HepG2 (cell line): ENCODE data around the gene SPRED2. TPM values are rescaled to one million over a fixed set of nuclear protein-coding genes. Genes with fewer than 3 reads are reported as not detected.

Experiments
- ATAC-seq: fragments of 200-7000 bp; cut with Tn5 transposase; 3 replicates; pipeline ENCODE4 v1.9.1; 2020; ENCODE audit warnings: mild to moderate bottlenecking, moderate library complexity
- BruUV-seq: library from RNA; stranded (reverse); fragments of 400-500 nt; replicated peaks from 2 replicates; lab custom pipeline; 2021; lab: Mats Ljungman, UMichigan
- CTCF ChIA-PET: fragments of 300-600 bp; formaldehyde crosslinking; extraction: SDS; loops from one replicate; lab custom pipeline; 2021; ENCODE audit warnings: low total read pairs, inconsistent platforms, low intra/inter-chr PET ratio; lab: Yijun Ruan, JAX
- POLR2A ChIA-PET: fragments of 350-600 bp; sonication (Branson Sonifier 250); formaldehyde crosslinking; loops from one replicate; lab custom pipeline; 2020; ENCODE audit warnings: antibody characterized with exemption, inconsistent platforms; lab: Yijun Ruan, JAX
- DNase-seq: peaks from one replicate; pipeline ENCODE4 v3.0.0-alpha.2; 2015; ENCODE audit warnings: low spot score
- FAIRE-seq: peaks from 3 replicates; lab custom pipeline; 2011; peaks lifted over from hg19 to GRCh38; lab: Jason Lieb, UNC
- H2AFZ ChIP-seq: one replicate; pipeline ENCODE4 v1.6.1; 2011; ENCODE audit warnings: low read length, inconsistent platforms
- H3K27ac ChIP-seq: fragments of 300-600 bp; 3 replicates; pipeline ENCODE4 v1.8.0; 2011; ENCODE audit warnings: mixed run types, mild to moderate bottlenecking, mixed read lengths, low read length, inconsistent platforms; ENCODE audit not compliant: insufficient read depth; ENCODE audit errors: extremely low read length
- H3K27me3 ChIP-seq, 2 experiments: fragments of 200-600 bp in 1 of 2; 2 replicates in 1 of 2; 3 replicates in 1 of 2; pipeline versions ENCODE4 v1.6.0 to v1.8.0; 2011; ENCODE audit warnings: low read length in 2 of 2, mild to moderate bottlenecking in 2 of 2, moderate library complexity in 2 of 2, inconsistent platforms in 1 of 2; ENCODE audit not compliant: insufficient read depth in 2 of 2, control insufficient read depth in 1 of 2
- H3K36me3 ChIP-seq, 2 experiments: fragments of 200-600 bp in 1 of 2; replicated peaks in 1 of 2; 2 replicates in 1 of 2; 3 replicates in 1 of 2; pipeline versions ENCODE4 v1.5.1 to v1.8.0; 2011; ENCODE audit warnings: low read length in 2 of 2, inconsistent platforms in 1 of 2; ENCODE audit not compliant: insufficient read depth in 2 of 2, control insufficient read depth in 1 of 2
- H3K4me1 ChIP-seq: 2 replicates; pipeline ENCODE4 v1.5.1; 2012; ENCODE audit warnings: low read length, inconsistent platforms; ENCODE audit not compliant: insufficient read depth
- H3K4me2 ChIP-seq: 2 replicates; pipeline ENCODE4 v1.6.0; 2011; ENCODE audit warnings: low read depth, low read length, inconsistent platforms
- H3K4me3 ChIP-seq, 3 experiments: fragments of 200-600 bp in 1 of 3; sonication (generic), shearing (Covaris generic) in 1 of 3; replicated peaks in 1 of 3; 2 replicates each; pipeline ENCODE4 v1.5.1; 2011 to 2016; ENCODE audit warnings: low read length in 3 of 3, inconsistent platforms in 2 of 3, low read depth in 2 of 3, mild to moderate bottlenecking in 2 of 3, control low read depth in 1 of 3, mixed read lengths in 1 of 3; ENCODE audit not compliant: insufficient read depth in 1 of 3
- H3K79me2 ChIP-seq: one replicate; pipeline ENCODE4 v1.6.1; 2011; ENCODE audit warnings: low read length, inconsistent platforms; ENCODE audit not compliant: insufficient read depth
- H3K9ac ChIP-seq: 2 replicates; pipeline ENCODE4 v1.6.0; 2011; ENCODE audit warnings: mild to moderate bottlenecking, low read depth, low read length, inconsistent platforms; ENCODE audit not compliant: insufficient read depth
- H3K9me3 ChIP-seq: 2 replicates; pipeline ENCODE4 v1.5.1; 2012; ENCODE audit warnings: mild to moderate bottlenecking, low read length
- H4K20me1 ChIP-seq: 2 replicates; pipeline ENCODE4 v1.6.0; 2011; ENCODE audit warnings: inconsistent platforms, mild to moderate bottlenecking, low read length, moderate library complexity; ENCODE audit not compliant: insufficient read depth
- CREB1 ChIP-seq, 2 experiments: fragments of 450-650 bp in 1 of 2; IDR thresholded peaks; 2 replicates each; pipeline ENCODE4 v1.6.1; 2016 to 2017; ENCODE audit warnings: control low read depth in 1 of 2, mild to moderate bottlenecking in 1 of 2, missing compliant biosample characterization in 1 of 2, missing genetic modification characterization in 1 of 2
- FOXM1 ChIP-seq: sonication (generic); formaldehyde crosslinking; IDR thresholded peaks from 2 replicates; pipeline ENCODE4 v1.5.0; 2020; ENCODE audit warnings: missing genetic modification reagents
- HNRNPL ChIP-seq: fragments of 200-400 bp; formaldehyde crosslinking; IDR thresholded peaks from 2 replicates; pipeline ENCODE4 v1.6.1; 2017; ENCODE audit warnings: mild to moderate bottlenecking, low read depth, low read length
- HOXA5 ChIP-seq: sonication (generic); formaldehyde crosslinking; IDR thresholded peaks from 2 replicates; pipeline ENCODE4 v1.4.0; 2020; ENCODE audit warnings: missing genetic modification reagents
- POLR2G ChIP-seq: fragments of 200-400 bp; formaldehyde crosslinking; IDR thresholded peaks from 2 replicates; pipeline ENCODE4 v1.6.1; 2018; ENCODE audit warnings: mild to moderate bottlenecking, low read depth, low read length, moderate library complexity
- SP140L ChIP-seq: sonication (generic); formaldehyde crosslinking; IDR thresholded peaks from 2 replicates; pipeline ENCODE4 v1.4.0; 2020; ENCODE audit warnings: missing genetic modification reagents, borderline replicate concordance
- ZNF883 ChIP-seq: sonication (generic); formaldehyde crosslinking; IDR thresholded peaks from 2 replicates; pipeline ENCODE4 v1.5.1; 2020; ENCODE audit warnings: mild to moderate bottlenecking, missing genetic modification reagents; ENCODE audit errors: not compliant biosample characterization
- ZSCAN20 ChIP-seq: sonication (generic); formaldehyde crosslinking; IDR thresholded peaks from 2 replicates; pipeline ENCODE4 v1.4.0; 2020; ENCODE audit warnings: missing genetic modification reagents, mild to moderate bottlenecking, borderline replicate concordance
- WGBS: methylation state at CpG from one replicate; pipeline ENCODE4 v1.1.6; 2017; ENCODE audit warnings: low lambda C conversion rate; 5-methylcytosine and 5-hydroxymethylcytosine counted together
- in situ Hi-C: cut with HindIII; loops from 2 replicates; pipeline ENCODE4 v1.10.0; 2017; ENCODE audit warnings: low pct_unique_long_range_greater_than_20kb; ENCODE audit not compliant: extremely low pct_ligation_motif_present
- intact Hi-C: fragments of 100-400 bp; cut with micrococcal nuclease; formaldehyde crosslinking; loops from one replicate; pipeline ENCODE4 v1.10.0; 2022; ENCODE audit not compliant: unreplicated experiment
- polyA plus RNA-seq, 8 experiments: library from polyadenylated mRNA; depleted of rRNA in 3 of 8; stranded (reverse) in 7 of 8; unstranded in 1 of 8; fragments of >200 nt; fragmentation: Illumina TruSeq in 4 of 8; extraction: Trizol in 4 of 8; gene quantifications; 2 replicates each; pipeline versions ENCODE4 v1.2.1 to v1.2.3, GENCODE V29; 2011 to 2016; ENCODE audit warnings: low read depth in 4 of 8, missing spikeins in 1 of 8, mixed read lengths in 1 of 8; ENCODE audit not compliant: insufficient read depth in 1 of 8
- total RNA-seq, 5 experiments: library from RNA; depleted of rRNA; stranded (reverse); fragments of >200 nt; fragmentation: Illumina TruSeq; extraction: Trizol; gene quantifications; 2 replicates each; pipeline ENCODE4 v1.2.3, GENCODE V29; 2016; ENCODE audit warnings: low read depth in 1 of 5
- TF ChIP-seq, protein P1 (sequence below): sonication (generic); formaldehyde crosslinking; IDR thresholded peaks from 2 replicates; pipeline ENCODE4 v1.4.0; 2020; ENCODE audit warnings: missing genetic modification reagents
- TF ChIP-seq, protein P2 (sequence below): sonication (generic); formaldehyde crosslinking; IDR thresholded peaks from 2 replicates; pipeline ENCODE4 v1.4.0; 2020; ENCODE audit warnings: mild to moderate bottlenecking, missing genetic modification reagents
- TF ChIP-seq, protein P3 (sequence below): sonication (generic); formaldehyde crosslinking; IDR thresholded peaks from 2 replicates; pipeline ENCODE4 v1.4.0; 2020; ENCODE audit warnings: missing genetic modification reagents
- TF ChIP-seq, protein P4 (sequence below): sonication (generic); formaldehyde crosslinking; IDR thresholded peaks from 2 replicates; pipeline ENCODE4 v1.4.0; 2020; ENCODE audit warnings: missing genetic modification reagents
- TF ChIP-seq, protein P5 (sequence below): sonication (generic); formaldehyde crosslinking; IDR thresholded peaks from 2 replicates; pipeline ENCODE4 v1.8.0; 2022; ENCODE audit warnings: mild to moderate bottlenecking, missing genetic modification reagents, moderate library complexity
- TF ChIP-seq, protein P6 (sequence below): sonication (generic); formaldehyde crosslinking; conservative IDR thresholded peaks from 2 replicates; pipeline ENCODE4 v1.5.0; 2020; ENCODE audit warnings: missing genetic modification reagents

The SPRED2 gene
- total and polyA plus RNA-seq, 2 of the 13 experiments (the other 11 are each of a cell fraction or from before 2014, with no cell fraction given): 13.0 to 37.0 TPM

DNA sequence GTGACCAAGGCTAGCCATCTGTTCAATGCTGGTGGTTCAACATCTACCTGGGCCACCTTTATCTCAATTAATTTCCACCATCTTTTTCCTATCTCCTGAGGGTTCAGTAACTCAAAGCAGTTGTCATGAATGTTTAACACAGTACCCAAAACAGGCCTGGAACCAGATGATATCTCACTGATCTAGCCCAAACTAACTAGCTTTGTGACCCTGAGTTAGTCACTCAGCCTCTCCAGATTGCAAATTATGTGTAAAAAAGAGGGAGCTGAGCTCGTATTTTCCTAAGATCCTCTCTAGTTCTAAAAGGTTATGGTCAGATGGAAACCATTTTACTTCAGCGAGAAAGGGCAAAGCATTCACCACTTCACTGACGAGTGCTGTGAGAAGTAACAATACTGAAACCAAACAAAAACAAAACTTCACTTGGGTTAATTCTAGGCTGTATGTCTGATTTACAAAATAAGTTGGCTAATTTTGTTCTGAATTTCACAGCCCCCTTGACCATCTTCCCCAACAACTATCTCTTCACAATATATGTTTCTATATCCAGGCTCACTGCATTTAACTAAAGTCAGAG lies 14.8 kb downstream of the SPRED2 start:
- BruUV-seq: no TSS peak
- FAIRE-seq (no peak), ATAC-seq (no peak), DNase-seq (no peak)
- Histone ChIP-seq H4K20me1 (peaks cover 99% of the 10 kb centered on the region), H3K4me1 (peaks cover 73% of the 10 kb centered on the region), H3K36me3 (peaks cover 9 to 18% of the 10 kb centered on the region in 2 experiments), H2AFZ (no peak overlapping the region), H3K9me3 (no peaks in the 10 kb centered on the region), H3K27ac (no peak overlapping the region), H3K27me3 (no peaks in the 10 kb centered on the region), H3K4me2 (no peak overlapping the region), H3K79me2 (peaks cover 99% of the 10 kb centered on the region), H3K9ac (no peak overlapping the region), H3K4me3 (no peak overlapping the region)
- CTCF ChIA-PET: no interaction called here
- WGBS: 94% methylated on average over 3 of the region's 3 CpGs
- POLR2A ChIA-PET: interaction anchor here (0.9 to 1.0 kb wide), 2 partner anchors 38 to 190 kb away, joined by 3 read pairs; partner anchors contain the start of gene ACTR2
- intact Hi-C loops (no loop called here), in situ Hi-C loops (no loop called here)
- TF ChIP-seq HNRNPL (no peak), HOXA5 (CRISPR knock-in tag) (no peak), ZNF883 (CRISPR knock-in tag) (no peak), CREB1 (IDR thresholded peaks at IDR 0.05) (no peak), CREB1 (CRISPR knock-in tag; IDR thresholded peaks at IDR 0.05) (no peak), SP140L (no peak), POLR2G (no peak), FOXM1 (no peak), ZSCAN20 (CRISPR knock-in tag) (no peak)
- TF ChIP-seq, protein P1, sequence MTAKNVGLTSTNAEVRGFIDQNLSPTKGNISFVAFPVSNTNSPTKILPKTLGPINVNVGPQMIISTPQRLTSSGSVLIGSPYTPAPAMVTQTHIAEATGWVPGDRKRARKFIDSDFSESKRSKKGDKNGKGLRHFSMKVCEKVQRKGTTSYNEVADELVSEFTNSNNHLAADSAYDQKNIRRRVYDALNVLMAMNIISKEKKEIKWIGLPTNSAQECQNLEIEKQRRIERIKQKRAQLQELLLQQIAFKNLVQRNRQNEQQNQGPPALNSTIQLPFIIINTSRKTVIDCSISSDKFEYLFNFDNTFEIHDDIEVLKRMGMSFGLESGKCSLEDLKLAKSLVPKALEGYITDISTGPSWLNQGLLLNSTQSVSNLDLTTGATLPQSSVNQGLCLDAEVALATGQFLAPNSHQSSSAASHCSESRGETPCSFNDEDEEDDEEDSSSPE: no peak
- TF ChIP-seq, protein P2, sequence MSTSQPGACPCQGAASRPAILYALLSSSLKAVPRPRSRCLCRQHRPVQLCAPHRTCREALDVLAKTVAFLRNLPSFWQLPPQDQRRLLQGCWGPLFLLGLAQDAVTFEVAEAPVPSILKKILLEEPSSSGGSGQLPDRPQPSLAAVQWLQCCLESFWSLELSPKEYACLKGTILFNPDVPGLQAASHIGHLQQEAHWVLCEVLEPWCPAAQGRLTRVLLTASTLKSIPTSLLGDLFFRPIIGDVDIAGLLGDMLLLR (CRISPR knock-in tag): no peak
- TF ChIP-seq, protein P3, sequence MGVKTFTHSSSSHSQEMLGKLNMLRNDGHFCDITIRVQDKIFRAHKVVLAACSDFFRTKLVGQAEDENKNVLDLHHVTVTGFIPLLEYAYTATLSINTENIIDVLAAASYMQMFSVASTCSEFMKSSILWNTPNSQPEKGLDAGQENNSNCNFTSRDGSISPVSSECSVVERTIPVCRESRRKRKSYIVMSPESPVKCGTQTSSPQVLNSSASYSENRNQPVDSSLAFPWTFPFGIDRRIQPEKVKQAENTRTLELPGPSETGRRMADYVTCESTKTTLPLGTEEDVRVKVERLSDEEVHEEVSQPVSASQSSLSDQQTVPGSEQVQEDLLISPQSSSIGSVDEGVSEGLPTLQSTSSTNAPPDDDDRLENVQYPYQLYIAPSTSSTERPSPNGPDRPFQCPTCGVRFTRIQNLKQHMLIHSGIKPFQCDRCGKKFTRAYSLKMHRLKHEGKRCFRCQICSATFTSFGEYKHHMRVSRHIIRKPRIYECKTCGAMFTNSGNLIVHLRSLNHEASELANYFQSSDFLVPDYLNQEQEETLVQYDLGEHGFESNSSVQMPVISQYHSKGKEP (CRISPR knock-in tag): no peak
- TF ChIP-seq, protein P4, sequence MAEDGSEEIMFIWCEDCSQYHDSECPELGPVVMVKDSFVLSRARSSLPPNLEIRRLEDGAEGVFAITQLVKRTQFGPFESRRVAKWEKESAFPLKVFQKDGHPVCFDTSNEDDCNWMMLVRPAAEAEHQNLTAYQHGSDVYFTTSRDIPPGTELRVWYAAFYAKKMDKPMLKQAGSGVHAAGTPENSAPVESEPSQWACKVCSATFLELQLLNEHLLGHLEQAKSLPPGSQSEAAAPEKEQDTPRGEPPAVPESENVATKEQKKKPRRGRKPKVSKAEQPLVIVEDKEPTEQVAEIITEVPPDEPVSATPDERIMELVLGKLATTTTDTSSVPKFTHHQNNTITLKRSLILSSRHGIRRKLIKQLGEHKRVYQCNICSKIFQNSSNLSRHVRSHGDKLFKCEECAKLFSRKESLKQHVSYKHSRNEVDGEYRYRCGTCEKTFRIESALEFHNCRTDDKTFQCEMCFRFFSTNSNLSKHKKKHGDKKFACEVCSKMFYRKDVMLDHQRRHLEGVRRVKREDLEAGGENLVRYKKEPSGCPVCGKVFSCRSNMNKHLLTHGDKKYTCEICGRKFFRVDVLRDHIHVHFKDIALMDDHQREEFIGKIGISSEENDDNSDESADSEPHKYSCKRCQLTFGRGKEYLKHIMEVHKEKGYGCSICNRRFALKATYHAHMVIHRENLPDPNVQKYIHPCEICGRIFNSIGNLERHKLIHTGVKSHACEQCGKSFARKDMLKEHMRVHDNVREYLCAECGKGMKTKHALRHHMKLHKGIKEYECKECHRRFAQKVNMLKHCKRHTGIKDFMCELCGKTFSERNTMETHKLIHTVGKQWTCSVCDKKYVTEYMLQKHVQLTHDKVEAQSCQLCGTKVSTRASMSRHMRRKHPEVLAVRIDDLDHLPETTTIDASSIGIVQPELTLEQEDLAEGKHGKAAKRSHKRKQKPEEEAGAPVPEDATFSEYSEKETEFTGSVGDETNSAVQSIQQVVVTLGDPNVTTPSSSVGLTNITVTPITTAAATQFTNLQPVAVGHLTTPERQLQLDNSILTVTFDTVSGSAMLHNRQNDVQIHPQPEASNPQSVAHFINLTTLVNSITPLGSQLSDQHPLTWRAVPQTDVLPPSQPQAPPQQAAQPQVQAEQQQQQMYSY (CRISPR knock-in tag): no peak
- TF ChIP-seq, protein P5, sequence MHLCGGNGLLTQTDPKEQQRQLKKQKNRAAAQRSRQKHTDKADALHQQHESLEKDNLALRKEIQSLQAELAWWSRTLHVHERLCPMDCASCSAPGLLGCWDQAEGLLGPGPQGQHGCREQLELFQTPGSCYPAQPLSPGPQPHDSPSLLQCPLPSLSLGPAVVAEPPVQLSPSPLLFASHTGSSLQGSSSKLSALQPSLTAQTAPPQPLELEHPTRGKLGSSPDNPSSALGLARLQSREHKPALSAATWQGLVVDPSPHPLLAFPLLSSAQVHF (CRISPR knock-in tag): no peak
- TF ChIP-seq, protein P6, sequence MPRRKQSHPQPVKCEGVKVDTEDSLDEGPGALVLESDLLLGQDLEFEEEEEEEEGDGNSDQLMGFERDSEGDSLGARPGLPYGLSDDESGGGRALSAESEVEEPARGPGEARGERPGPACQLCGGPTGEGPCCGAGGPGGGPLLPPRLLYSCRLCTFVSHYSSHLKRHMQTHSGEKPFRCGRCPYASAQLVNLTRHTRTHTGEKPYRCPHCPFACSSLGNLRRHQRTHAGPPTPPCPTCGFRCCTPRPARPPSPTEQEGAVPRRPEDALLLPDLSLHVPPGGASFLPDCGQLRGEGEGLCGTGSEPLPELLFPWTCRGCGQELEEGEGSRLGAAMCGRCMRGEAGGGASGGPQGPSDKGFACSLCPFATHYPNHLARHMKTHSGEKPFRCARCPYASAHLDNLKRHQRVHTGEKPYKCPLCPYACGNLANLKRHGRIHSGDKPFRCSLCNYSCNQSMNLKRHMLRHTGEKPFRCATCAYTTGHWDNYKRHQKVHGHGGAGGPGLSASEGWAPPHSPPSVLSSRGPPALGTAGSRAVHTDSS (CRISPR knock-in tag): no peak
